Large intestine (tissue), 3 donors: Measurements from ENCODE around the gene CCDC148. TPM values are rescaled to one million over a fixed set of nuclear protein-coding genes. Genes with fewer than 3 reads are reported as not detected.

Experiments used
- DNase-seq, 2 donors: peaks; one replicate each; pipeline versions ENCODE4 v3.0.0 to v3.0.0-alpha.2; 2013
- H3K27ac ChIP-seq: one replicate; pipeline ENCODE4 v1.5.1; 2013; ENCODE audit warnings: low read length
- H3K27me3 ChIP-seq: 2 replicates; pipeline ENCODE4 v1.6.1; 2013; ENCODE audit warnings: low read length; ENCODE audit not compliant: control insufficient read depth, insufficient read depth
- H3K36me3 ChIP-seq: 2 replicates; pipeline ENCODE4 v1.6.1; 2013; ENCODE audit warnings: low read length; ENCODE audit not compliant: control insufficient read depth, insufficient read depth
- H3K4me1 ChIP-seq: one replicate; pipeline ENCODE4 v1.6.1; 2013; ENCODE audit warnings: low read length; ENCODE audit not compliant: control insufficient read depth, insufficient read depth
- H3K4me3 ChIP-seq: one replicate; pipeline ENCODE4 v1.5.1; 2013; ENCODE audit warnings: low read length
- H3K9me3 ChIP-seq: one replicate; pipeline ENCODE4 v1.6.1; 2013; ENCODE audit warnings: mild to moderate bottlenecking, low read depth, low read length, moderate library complexity; ENCODE audit not compliant: control insufficient read depth
- whole genome bisulfite sequencing: methylation state at CpG from one replicate; pipeline ENCODE4 v1.1.5; 2013; ENCODE audit warnings: low lambda C conversion rate; ENCODE audit not compliant: insufficient coverage; 5-methylcytosine and 5-hydroxymethylcytosine counted together
- polyA plus RNA-seq: library from polyadenylated mRNA; unstranded; fragments of 120-200 nt; gene quantifications from one replicate; pipeline ENCODE4 v1.2.1, GENCODE V29; 2013

Gene CCDC148
- polyA plus RNA-seq, 1 donor, result 0.61 TPM

DNA sequence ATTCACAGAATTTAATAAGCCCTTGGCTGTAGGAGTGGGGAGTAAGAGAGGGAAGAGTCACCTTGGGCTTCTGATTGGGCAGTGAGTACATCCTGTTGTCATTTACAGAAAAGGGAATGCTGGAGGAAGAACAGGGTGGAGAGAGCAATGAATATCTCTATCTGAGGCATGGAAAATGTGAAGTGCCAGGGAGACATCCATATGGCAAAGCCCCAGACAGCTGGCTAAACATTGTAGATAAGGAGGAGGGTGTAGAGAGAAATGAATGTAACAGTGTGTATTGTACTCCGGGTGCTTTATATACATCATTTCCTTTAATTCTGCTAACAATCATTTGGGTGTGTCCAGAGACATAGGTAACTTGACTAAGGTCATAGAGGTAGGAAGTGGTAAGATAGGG, 251.3 kb downstream of the CCDC148 start:
- Histone ChIP-seq H3K27me3 (no peaks in the 10 kb centered on the region), H3K27ac (no peak overlapping the region), H3K36me3 (no peaks in the 10 kb centered on the region), H3K4me1 (no peaks in the 10 kb centered on the region), H3K4me3 (no peak overlapping the region), H3K9me3 (no peaks in the 10 kb centered on the region)
- no CpG with 5 or more reads among the region's 1 CpG for WGBS
- peak in 1 of 2 donors; percentile 53 for DNase-seq

DNA sequence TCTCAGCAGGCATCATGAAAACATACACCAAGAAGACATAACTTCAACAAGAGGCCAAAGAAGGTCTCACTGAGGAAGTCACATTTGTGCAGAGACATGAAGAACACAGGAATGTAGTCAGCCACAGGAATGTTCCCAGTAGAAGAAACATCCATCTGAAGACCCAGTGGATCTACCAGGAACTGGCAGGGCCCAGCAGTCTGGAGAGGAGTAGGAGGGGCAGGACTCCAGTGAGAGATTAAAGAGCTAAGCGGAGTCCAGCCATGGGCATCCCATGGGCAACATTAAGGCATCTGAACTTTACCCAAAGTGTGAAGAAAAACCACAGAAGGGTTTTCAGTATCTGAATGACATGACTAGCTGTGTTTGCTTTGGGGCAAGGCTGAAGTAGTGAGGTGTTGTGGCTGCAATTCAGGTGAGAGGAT, 251.8 kb downstream of the CCDC148 start:
- 100% methylated on average over 1 of the region's 1 CpG for WGBS
- no peaks in the 10 kb centered on the region for H3K36me3 ChIP-seq
- H3K27ac ChIP-seq, result no peak overlapping the region
- no peaks in the 10 kb centered on the region for H3K9me3 ChIP-seq
- H3K27me3 ChIP-seq, result no peaks in the 10 kb centered on the region
- H3K4me1 ChIP-seq, result no peaks in the 10 kb centered on the region
- no peak overlapping the region for H3K4me3 ChIP-seq
- no peak for DNase-seq

DNA sequence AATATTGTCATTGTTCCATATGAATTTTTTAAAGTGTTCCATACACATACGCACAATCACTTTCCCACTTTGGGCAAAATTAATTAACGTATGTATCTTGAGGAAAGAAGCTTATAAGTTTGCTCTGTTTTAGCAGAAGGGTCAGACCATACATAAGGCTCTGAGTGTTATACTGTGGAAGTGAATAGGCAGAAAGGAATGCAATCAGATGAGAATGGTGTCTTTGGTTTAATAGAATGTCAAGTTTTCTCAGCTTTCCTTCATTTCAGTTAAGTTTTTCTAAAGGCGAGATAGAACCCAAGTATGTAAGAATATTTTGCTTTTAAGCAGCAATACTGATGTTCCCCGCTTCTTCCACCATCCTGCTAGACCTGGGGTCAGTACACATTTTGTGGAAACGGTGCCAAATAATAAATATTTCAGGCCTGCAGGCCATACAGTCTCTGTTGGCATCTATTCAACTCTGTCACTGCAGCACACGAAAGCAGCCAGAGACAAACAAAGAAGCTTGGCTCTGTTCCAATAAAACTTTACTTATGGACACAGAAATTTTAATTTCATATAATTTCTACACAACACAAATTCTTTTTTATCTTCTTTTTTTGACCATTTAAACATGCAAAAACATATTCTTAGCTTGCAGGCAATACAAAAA, 254.3 kb downstream of the CCDC148 start:
- Histone ChIP-seq H3K4me3 (no peak overlapping the region), H3K27ac (no peak overlapping the region), H3K27me3 (no peaks in the 10 kb centered on the region), H3K36me3 (no peaks in the 10 kb centered on the region), H3K9me3 (no peaks in the 10 kb centered on the region), H3K4me1 (no peaks in the 10 kb centered on the region)
- DNase-seq, result no peak
- 67% methylated on average over 3 of the region's 6 CpGs for WGBS

DNA sequence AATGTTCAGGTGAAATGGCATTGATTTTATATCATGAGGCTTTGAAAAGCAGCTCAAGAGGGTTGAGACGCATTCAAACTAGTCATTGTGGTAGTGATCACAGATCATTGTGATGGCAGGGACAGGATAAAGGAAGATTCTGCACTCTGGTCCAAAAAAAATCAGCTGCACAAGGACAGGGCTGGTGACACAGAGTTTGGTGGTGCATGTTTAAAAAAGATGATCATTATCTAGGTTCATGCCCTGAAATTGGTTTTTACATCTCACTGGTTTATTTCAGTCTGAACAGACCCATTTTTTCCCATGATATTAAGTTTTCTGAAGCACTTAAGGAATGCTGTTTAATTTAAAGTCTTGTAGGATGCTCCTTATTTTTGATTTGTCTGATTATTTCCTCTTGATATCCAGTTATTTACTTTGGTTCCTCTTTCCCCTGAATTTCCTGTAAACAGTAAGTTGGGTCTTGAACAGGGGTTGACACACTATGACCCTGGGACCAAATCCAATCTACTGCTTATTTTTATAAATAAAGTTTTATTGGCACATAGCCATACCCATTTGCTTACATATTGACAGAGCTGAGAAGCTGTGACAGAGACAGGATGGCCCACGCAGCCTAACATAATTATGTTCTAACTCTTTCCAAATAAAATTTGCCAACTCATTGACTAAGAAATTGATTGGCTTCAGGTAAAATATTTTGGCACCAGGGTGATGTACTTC, 256.5 kb downstream of the CCDC148 start:
- no peak overlapping the region for H3K4me3 ChIP-seq
- H3K27me3 ChIP-seq, result no peaks in the 10 kb centered on the region
- H3K27ac ChIP-seq, result no peak overlapping the region
- H3K36me3 ChIP-seq, result no peaks in the 10 kb centered on the region
- DNase-seq, result no peak
- 83% methylated on average over 1 of the region's 2 CpGs for WGBS
- no peaks in the 10 kb centered on the region for H3K9me3 ChIP-seq
- H3K4me1 ChIP-seq, result no peaks in the 10 kb centered on the region

DNA sequence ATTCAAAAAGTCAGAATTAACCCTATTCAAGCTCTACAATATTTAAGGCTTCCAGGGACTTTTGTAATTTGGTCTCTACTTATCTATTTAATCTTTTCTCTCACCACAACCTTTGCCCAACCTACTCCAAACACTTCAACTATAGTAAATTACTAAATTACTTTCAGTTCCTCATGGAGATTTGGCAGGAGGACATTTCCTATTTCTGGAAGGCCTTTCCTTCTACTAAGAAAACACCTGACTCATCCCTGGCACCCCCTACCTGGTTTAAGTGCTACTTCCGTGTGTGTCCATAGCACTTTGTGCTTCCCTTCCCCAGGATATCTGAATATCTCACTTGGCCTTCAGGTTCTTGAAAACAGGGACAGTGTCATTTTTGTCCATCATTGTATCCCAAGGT, 258.6 kb downstream of the CCDC148 start:
- no peak overlapping the region for H3K27ac ChIP-seq
- no peaks in the 10 kb centered on the region for H3K27me3 ChIP-seq
- H3K4me1 ChIP-seq, result no peaks in the 10 kb centered on the region
- no peak overlapping the region for H3K4me3 ChIP-seq
- DNase-seq, result no peak
- H3K36me3 ChIP-seq, result no peaks in the 10 kb centered on the region
- no peaks in the 10 kb centered on the region for H3K9me3 ChIP-seq
- 60% methylated on average over 1 of the region's 1 CpG for WGBS

GRCh38 chr2:158194229-158194628, 262.3 kb downstream of the CCDC148 start:
- peaks cover 5% of the 10 kb centered on the region for H3K4me1 ChIP-seq
- no peak for DNase-seq
- no peak overlapping the region for H3K4me3 ChIP-seq
- H3K27ac ChIP-seq, result no peak overlapping the region
- no peaks in the 10 kb centered on the region for H3K27me3 ChIP-seq
- no CpG with 5 or more reads among the region's 2 CpGs for WGBS
- no peaks in the 10 kb centered on the region for H3K9me3 ChIP-seq
- H3K36me3 ChIP-seq, result no peaks in the 10 kb centered on the region

- no peak overlapping the region for H3K27ac ChIP-seq
- 100% methylated on average over 1 of the region's 2 CpGs for WGBS
- DNase-seq, result no peak
Measured at GRCh38 chr2:158192515-158193443, 263.8 kb downstream of the CCDC148 start.

GRCh38 chr2:158191076-158191895, 265.3 kb downstream of the CCDC148 start:
- Histone ChIP-seq H3K4me1 (peaks cover 5% of the 10 kb centered on the region), H3K4me3 (no peak overlapping the region)
- DNase-seq, result no peak

More at GRCh38 chr2:158192515-158193443, 263.8 kb downstream of the CCDC148 start:
- Histone ChIP-seq H3K36me3 (no peaks in the 10 kb centered on the region), H3K4me3 (no peak overlapping the region), H3K4me1 (peaks cover 5% of the 10 kb centered on the region), H3K27me3 (no peaks in the 10 kb centered on the region), H3K9me3 (no peaks in the 10 kb centered on the region)

GRCh38 chr2:158189526-158189925, 267.0 kb downstream of the CCDC148 start:
- peak in 1 of 2 donors; percentile 23 for DNase-seq
- H3K4me3 ChIP-seq, result no peak overlapping the region
- H3K27ac ChIP-seq, result no peak overlapping the region
- H3K36me3 ChIP-seq, result no peaks in the 10 kb centered on the region
- no peaks in the 10 kb centered on the region for H3K27me3 ChIP-seq
- no peaks in the 10 kb centered on the region for H3K9me3 ChIP-seq
- peaks cover 5% of the 10 kb centered on the region for H3K4me1 ChIP-seq

More at GRCh38 chr2:158191076-158191895, 265.3 kb downstream of the CCDC148 start:
- WGBS, result 75% methylated on average over 2 of the region's 7 CpGs
- no peaks in the 10 kb centered on the region for H3K27me3 ChIP-seq
- no peaks in the 10 kb centered on the region for H3K36me3 ChIP-seq
- no peak overlapping the region for H3K27ac ChIP-seq
- H3K9me3 ChIP-seq, result no peaks in the 10 kb centered on the region

DNA sequence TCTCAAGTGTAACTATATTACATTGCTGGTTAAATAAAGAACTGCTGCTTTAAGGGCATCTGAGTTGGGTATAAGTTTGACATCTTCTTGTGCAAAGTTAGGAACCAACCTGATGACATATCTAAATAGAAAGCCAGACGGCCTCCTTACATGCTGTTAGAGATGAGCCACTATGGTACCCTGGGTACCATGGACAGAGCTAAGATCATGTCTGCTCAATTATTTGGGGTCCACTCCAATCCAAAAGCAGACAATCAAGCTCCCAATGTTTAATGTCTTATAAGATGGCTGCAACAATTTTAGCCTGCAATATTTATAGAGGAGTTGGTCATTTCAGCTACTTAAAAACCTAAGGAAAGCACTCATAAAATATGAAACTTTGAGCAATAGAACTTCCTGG, 268.6 kb downstream of the CCDC148 start:
- Histone ChIP-seq H3K4me3 (no peak overlapping the region), H3K27ac (no peak overlapping the region), H3K27me3 (no peaks in the 10 kb centered on the region), H3K4me1 (peaks cover 5% of the 10 kb centered on the region), H3K36me3 (no peaks in the 10 kb centered on the region), H3K9me3 (no peaks in the 10 kb centered on the region)
- WGBS, result no CpG with 5 or more reads among the region's 1 CpG
- no peak for DNase-seq
